ENCODE measurements around the gene DLG2. TPM values are rescaled to one million over a fixed set of nuclear protein-coding genes. Genes with fewer than 3 reads are reported as not detected.

Gene DLG2
- total RNA-seq, 1 donor from 2014 or later: 7.2 TPM

DNA sequence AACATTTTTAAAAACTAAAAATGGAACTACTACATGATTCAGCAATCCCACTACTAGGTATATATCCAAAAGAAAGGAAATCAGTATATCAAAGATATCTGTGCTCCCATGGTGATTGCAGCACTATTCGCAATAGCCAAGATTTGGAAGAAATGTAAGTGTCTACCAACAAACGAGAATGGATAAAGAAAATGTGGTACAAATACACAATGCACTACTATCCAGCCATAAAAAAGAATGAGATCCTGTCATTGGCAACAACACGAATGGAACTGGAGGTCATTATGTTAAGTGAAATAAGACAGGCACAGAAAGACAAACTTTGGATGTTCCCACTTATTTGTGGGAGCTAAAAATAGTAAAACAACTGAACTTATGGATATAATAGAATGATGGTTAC is 1765.1 kb downstream of the DLG2 start:
- no peak overlapping the region for H3K27ac ChIP-seq
- no peaks in the 10 kb centered on the region for H3K36me3 ChIP-seq
- ATAC-seq: no peak
- intact Hi-C loops (cut with DNase I): no loop called here
- peaks cover 4% of the 10 kb centered on the region for H3K9me3 ChIP-seq
- no peaks in the 10 kb centered on the region for H3K4me1 ChIP-seq
- no peak overlapping the region for H3K4me3 ChIP-seq
- DNase-seq: no peak
- H3K27me3 ChIP-seq (ENCODE audit: low read depth): no peaks in the 10 kb centered on the region
- TF ChIP-seq, protein P1, sequence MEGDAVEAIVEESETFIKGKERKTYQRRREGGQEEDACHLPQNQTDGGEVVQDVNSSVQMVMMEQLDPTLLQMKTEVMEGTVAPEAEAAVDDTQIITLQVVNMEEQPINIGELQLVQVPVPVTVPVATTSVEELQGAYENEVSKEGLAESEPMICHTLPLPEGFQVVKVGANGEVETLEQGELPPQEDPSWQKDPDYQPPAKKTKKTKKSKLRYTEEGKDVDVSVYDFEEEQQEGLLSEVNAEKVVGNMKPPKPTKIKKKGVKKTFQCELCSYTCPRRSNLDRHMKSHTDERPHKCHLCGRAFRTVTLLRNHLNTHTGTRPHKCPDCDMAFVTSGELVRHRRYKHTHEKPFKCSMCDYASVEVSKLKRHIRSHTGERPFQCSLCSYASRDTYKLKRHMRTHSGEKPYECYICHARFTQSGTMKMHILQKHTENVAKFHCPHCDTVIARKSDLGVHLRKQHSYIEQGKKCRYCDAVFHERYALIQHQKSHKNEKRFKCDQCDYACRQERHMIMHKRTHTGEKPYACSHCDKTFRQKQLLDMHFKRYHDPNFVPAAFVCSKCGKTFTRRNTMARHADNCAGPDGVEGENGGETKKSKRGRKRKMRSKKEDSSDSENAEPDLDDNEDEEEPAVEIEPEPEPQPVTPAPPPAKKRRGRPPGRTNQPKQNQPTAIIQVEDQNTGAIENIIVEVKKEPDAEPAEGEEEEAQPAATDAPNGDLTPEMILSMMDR (IDR thresholded peaks at IDR 0.05): no peak

DNA sequence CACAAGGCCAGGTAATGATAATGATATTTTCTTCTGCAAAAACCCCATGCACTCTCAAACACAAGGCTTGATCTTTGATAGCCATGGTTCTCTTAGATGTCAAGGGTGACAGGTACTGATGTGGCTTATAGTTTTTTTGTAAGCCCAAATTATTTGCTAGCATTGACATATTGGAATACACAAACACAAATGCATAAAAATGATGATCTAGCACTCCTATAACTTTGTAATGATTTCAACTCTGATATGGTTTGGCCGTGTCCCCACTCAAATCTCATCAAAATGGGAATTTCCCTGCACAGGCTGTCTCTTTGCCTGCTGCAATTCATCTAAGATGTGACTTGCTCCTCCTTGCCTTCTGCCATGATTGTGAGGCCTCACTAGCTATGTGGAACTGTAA is 1768.5 kb downstream of the DLG2 start:
- Histone ChIP-seq H3K27me3 (ENCODE audit: low read depth) (no peaks in the 10 kb centered on the region), H3K4me3 (no peak overlapping the region), H3K27ac (no peak overlapping the region), H3K36me3 (no peaks in the 10 kb centered on the region), H3K4me1 (no peaks in the 10 kb centered on the region), H3K9me3 (peaks cover 9% of the 10 kb centered on the region)
- TF ChIP-seq, protein P1 (IDR thresholded peaks at IDR 0.05): no peak
- intact Hi-C loops (cut with DNase I): no loop called here
- ATAC-seq: no peak
- no peak for DNase-seq

DNA sequence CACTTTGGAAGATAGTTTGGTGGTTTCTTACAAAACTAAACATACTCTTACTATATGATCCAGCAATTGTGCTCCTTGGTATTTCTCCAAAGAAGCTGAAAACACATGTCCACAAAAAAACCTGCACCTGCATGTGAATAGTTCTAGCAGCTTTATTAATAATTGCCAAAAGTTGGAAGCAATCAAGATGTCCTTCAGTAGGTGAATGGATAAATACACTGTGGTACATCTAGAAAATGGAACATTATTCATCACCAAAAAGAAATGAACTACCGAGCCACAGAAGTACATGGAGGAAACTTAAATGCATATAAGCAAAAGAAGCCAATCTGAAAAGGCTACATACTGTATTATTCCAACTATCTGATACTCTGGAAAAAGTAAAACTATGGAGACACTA is 1771.9 kb downstream of the DLG2 start:
- no peak overlapping the region for H3K27ac ChIP-seq
- H3K27me3 ChIP-seq (ENCODE audit: low read depth): no peaks in the 10 kb centered on the region
- H3K36me3 ChIP-seq: no peaks in the 10 kb centered on the region
- TF ChIP-seq, protein P1 (IDR thresholded peaks at IDR 0.05): no peak
- intact Hi-C loops (cut with DNase I): no loop called here
- DNase-seq: no peak
- H3K4me1 ChIP-seq: no peaks in the 10 kb centered on the region
- peaks cover 9% of the 10 kb centered on the region for H3K9me3 ChIP-seq
- no peak overlapping the region for H3K4me3 ChIP-seq
- ATAC-seq: no peak

DNA sequence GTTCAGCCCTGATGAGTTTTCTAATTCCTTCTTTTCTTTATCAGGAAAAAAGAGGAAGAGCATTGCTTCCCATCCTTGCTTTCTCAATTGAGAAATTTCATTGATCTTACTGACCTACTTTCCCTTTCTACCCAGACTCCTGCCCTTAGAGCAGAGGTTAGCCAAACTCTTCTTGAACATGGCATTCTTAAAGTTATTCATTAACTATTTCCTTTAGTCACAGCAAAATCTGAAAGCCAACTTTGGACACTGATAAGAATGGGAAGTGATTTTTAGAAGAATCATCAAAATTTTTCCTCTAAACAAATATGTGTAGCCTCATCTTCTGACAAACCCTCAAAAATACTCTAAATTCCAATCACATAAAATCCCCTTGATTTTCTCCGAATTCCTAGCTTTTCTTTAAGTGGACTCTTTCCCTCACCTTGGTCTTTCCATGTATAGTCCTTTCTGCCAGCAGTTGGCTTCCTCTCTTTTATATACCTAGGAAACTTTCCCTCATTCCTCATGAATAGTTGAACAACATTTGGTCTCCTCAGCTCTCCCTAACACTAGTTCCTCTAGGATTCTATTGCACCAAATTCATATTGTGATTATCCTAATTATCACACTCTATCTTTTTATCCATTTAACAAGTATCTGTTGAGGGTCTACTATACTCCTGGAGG is 1774.2 kb downstream of the DLG2 start:
- H3K4me3 ChIP-seq: no peak overlapping the region
- TF ChIP-seq, protein P1 (IDR thresholded peaks at IDR 0.05): no peak
- no peaks in the 10 kb centered on the region for H3K27me3 ChIP-seq (ENCODE audit: low read depth)
- peaks cover 9% of the 10 kb centered on the region for H3K9me3 ChIP-seq
- DNase-seq (no peak), ATAC-seq (peak in 1 of 2 donors; percentile 54)
- intact Hi-C loops (cut with DNase I): no loop called here
- H3K36me3 ChIP-seq: no peaks in the 10 kb centered on the region
- no peaks in the 10 kb centered on the region for H3K4me1 ChIP-seq
- no peak overlapping the region for H3K27ac ChIP-seq

DNA sequence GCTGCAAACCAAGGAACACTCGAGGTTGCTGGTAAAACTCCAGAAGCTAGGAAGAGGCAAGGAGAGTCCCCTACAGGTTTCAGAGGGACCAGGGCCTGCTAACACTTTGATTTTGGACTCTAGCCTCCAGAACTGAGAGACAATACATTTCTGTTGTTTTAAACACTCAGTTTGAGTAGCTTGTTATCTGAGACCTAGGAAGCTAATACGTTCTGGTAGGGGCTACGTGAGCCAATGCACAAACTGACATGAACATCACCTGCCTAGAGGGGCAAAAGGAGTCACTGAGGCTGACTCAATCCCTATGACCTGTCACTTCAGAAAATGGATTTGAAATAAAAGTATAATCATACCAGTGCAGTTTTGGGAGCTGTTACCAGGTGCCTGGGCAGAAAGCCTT is 1775.1 kb downstream of the DLG2 start:
- no peaks in the 10 kb centered on the region for H3K4me1 ChIP-seq
- intact Hi-C loops (cut with DNase I): no loop called here
- no peak overlapping the region for H3K4me3 ChIP-seq
- no peaks in the 10 kb centered on the region for H3K36me3 ChIP-seq
- no peaks in the 10 kb centered on the region for H3K27me3 ChIP-seq (ENCODE audit: low read depth)
- H3K27ac ChIP-seq: no peak overlapping the region
- H3K9me3 ChIP-seq: peaks cover 4% of the 10 kb centered on the region
- DNase-seq: no peak
- ATAC-seq: no peak
- TF ChIP-seq, protein P1 (IDR thresholded peaks at IDR 0.05): no peak
